ENCODE data around the gene KDM7A. TPM values are rescaled to one million over a fixed set of nuclear protein-coding genes. Genes with fewer than 3 reads are reported as not detected.

Gene KDM7A
- total and polyA plus RNA-seq, 9 donors: 3.8 to 13.2 (median 6.8) TPM

DNA sequence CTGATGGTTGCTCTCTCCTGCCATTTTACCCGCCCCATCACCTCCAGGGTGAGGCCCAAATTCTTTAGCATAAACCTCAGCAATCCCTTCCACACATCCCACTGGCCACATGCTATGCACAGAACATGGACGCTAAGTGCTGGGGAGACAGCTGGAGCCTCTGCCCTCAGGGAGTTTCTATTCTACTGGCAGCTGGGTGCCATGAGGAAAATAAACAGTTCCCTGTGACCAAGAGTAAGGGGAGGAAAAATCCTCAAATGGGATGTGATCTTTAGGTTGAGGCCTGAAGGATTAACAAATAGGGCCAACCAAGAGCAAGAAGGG, 115.2 kb downstream of the KDM7A start:
- no peaks in the 10 kb centered on the region for H3K27me3 ChIP-seq
- H3K4me1 ChIP-seq (ENCODE audit: insufficient read depth): peaks cover 16% of the 10 kb centered on the region
- no peaks in the 10 kb centered on the region for H3K9me3 ChIP-seq
- no peak for DNase-seq
- intact Hi-C loops (cut with DNase I): no loop called here
- TF ChIP-seq EP300 (IDR thresholded peaks at IDR 0.05) (no peak), POLR2A (IDR thresholded peaks at IDR 0.05) (no peak)
- TF ChIP-seq, protein P1, sequence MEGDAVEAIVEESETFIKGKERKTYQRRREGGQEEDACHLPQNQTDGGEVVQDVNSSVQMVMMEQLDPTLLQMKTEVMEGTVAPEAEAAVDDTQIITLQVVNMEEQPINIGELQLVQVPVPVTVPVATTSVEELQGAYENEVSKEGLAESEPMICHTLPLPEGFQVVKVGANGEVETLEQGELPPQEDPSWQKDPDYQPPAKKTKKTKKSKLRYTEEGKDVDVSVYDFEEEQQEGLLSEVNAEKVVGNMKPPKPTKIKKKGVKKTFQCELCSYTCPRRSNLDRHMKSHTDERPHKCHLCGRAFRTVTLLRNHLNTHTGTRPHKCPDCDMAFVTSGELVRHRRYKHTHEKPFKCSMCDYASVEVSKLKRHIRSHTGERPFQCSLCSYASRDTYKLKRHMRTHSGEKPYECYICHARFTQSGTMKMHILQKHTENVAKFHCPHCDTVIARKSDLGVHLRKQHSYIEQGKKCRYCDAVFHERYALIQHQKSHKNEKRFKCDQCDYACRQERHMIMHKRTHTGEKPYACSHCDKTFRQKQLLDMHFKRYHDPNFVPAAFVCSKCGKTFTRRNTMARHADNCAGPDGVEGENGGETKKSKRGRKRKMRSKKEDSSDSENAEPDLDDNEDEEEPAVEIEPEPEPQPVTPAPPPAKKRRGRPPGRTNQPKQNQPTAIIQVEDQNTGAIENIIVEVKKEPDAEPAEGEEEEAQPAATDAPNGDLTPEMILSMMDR (IDR thresholded peaks at IDR 0.05): no peak
- WGBS, 3 donors: 85 to 91% (median 86%) methylated on average over 2 of the region's 2 CpGs
- peak overlapping the region; percentile 91 to 93 for H3K27ac ChIP-seq
- H3K4me3 ChIP-seq: peak overlapping the region; percentile 81
- no peaks in the 10 kb centered on the region for H3K36me3 ChIP-seq

DNA sequence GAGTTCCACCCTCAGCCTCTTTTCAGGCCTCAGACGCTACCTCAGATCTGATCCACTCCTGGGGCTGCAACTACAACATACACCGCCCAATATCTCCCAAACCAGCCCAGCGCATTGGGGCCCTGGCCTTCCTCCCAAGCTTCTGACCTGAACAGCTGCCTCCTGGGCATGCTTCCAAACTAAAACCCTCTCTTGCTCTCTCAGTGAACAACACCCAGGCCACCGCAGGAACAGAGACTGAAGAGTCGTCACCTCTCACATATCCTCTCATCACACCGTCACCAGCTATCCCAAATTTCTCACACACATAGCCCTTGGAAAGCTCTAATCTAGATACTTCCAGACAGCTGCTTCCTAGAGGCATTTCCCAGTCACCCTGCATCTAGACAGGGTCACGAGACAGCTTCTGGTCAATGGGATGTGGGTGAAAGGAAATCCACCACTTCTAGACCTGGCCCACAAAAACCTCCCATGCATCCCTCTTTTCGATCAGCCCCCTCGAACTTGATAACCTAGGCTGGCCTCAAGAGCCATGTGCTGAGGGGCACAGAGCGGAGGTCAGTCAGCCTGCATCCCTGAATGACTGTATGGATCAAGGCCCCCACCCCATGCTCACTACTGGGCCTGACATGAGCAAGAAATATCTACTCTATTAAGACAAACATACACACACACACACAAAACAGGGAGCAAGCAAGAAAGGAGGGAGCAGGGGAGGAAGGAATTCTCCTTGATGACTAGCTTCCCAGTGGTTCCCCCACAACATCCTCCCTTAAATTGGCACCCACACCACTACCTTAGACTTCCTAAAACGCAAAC, 115.8 kb downstream of the KDM7A start:
- 32 to 48% (median 38%) methylated on average over 11 of the region's 11 CpGs for WGBS, 3 donors
- H3K4me3 ChIP-seq: no peak overlapping the region
- H3K4me1 ChIP-seq (ENCODE audit: insufficient read depth): peaks cover 16% of the 10 kb centered on the region
- H3K27ac ChIP-seq: peak overlapping the region in 1 of 2 donors; percentile 93
- DNase-seq: peak; percentile 64 to 80 (median 76)
- TF ChIP-seq POLR2A (IDR thresholded peaks at IDR 0.05): no peak
- TF ChIP-seq EP300 (IDR thresholded peaks at IDR 0.05): no peak
- TF ChIP-seq, protein P1 (IDR thresholded peaks at IDR 0.05): no peak
- H3K9me3 ChIP-seq: no peaks in the 10 kb centered on the region
- no peaks in the 10 kb centered on the region for H3K27me3 ChIP-seq
- intact Hi-C loops (cut with DNase I): no loop called here
- no peaks in the 10 kb centered on the region for H3K36me3 ChIP-seq

DNA sequence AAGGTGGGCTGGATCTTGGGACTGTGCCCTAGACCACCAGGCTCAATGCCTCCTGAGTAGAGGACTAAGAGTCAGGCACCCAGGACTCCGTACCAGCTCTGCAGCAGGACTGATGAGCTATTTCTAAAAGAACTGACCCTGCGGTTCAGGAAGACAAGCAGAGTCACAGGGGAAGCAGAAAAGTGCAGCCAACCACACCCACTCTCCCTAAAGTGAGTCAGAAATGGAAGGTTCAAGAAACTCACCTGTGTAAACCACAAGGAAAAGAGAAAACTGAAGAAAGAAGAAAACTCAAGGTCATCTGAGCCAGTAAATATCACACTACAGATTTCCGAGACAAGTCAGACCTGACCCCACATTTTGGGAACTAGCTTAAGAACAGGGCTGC, 116.5 kb downstream of the KDM7A start:
- no peak overlapping the region for H3K4me3 ChIP-seq
- TF ChIP-seq EP300 (IDR thresholded peaks at IDR 0.05): no peak
- TF ChIP-seq POLR2A (IDR thresholded peaks at IDR 0.05): no peak
- TF ChIP-seq, protein P1 (IDR thresholded peaks at IDR 0.05): no peak
- H3K4me1 ChIP-seq (ENCODE audit: insufficient read depth): peaks cover 16% of the 10 kb centered on the region
- WGBS, 3 donors: 77 to 86% (median 79%) methylated on average over 3 of the region's 3 CpGs
- no peak for DNase-seq
- no peaks in the 10 kb centered on the region for H3K9me3 ChIP-seq
- no peak overlapping the region for H3K27ac ChIP-seq
- intact Hi-C loops (cut with DNase I): no loop called here
- no peaks in the 10 kb centered on the region for H3K36me3 ChIP-seq
- H3K27me3 ChIP-seq: no peaks in the 10 kb centered on the region

DNA sequence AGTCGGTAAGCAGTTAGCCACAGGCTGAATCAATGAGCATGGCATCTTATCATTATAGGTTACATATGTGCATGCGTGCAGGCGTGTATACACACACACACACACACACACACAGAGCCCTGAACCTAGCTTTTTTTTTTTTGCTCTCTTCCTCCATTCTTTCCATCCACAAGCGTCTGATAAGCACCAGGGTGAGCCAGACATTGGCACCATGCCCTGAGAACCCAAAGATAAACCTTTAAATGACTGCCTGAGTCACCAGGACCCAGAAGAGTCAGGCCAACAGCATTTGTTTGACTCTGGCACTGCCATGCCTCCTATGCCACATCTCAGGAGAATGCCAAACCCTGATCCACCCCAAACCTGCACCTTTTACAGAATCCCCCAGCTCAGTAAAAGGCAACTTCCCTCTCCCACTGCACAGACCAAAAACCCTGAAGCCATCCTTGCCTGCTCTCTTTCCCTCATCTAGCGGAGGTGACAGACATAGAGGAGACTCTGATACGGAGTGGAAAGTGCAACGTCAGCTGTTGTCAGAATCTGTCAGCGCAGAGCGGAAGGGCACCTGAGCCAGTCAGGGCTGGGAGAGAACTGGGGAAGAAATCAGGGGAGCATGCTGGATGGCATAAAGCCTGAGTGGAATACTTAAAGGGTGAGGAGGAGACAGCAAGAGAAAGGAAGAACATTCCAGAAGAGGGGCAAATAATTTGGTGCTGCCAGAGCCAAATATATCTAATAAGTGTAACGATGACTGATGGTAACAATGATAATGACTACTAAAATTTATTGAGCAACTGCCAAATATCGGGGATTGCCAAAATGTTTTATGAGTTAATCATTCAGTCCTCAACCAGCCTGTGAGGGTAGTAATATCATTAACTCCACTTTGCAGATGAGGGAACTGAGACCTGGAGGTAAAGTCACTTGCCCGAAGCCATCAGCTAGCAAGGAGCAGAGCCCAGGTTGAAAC, 117.2 kb downstream of the KDM7A start:
- TF ChIP-seq, protein P1 (IDR thresholded peaks at IDR 0.05): no peak
- no peak for TF ChIP-seq POLR2A (IDR thresholded peaks at IDR 0.05)
- no peak for TF ChIP-seq EP300 (IDR thresholded peaks at IDR 0.05)
- intact Hi-C loops (cut with DNase I): no loop called here
- DNase-seq: peak; percentile 51 to 74 (median 69)
- Histone ChIP-seq H3K9me3 (no peaks in the 10 kb centered on the region), H3K4me1 (ENCODE audit: insufficient read depth) (peaks cover 16% of the 10 kb centered on the region), H3K27me3 (no peaks in the 10 kb centered on the region), H3K27ac (no peak overlapping the region), H3K36me3 (no peaks in the 10 kb centered on the region), H3K4me3 (no peak overlapping the region)
- WGBS, 3 donors: 59 to 76% (median 65%) methylated on average over 12 of the region's 12 CpGs

Data from ovary (tissue), 9 donors.